Fibroblast of skin of right biceps (primary cell): ENCODE results near the gene TBC1D12.
"Not testable (repeated sequence)": the region's sequence is repeated elsewhere in the genome, so short reads cannot be mapped to it uniquely, and the experiment has no call there.

Experiments used
- DNase-seq: peaks from one replicate; pipeline ENCODE4 v3.0.0-alpha.2; 2013

The TBC1D12 gene

GRCh38 chr10:94402204-94402842 lies at the start of gene TBC1D12:
Gene TBC1D12 (plus strand): TSS chr10:94402541. CDS start chr10:94402614, 73 bp downstream.
- DNase-seq: peak; percentile 95

DNA sequence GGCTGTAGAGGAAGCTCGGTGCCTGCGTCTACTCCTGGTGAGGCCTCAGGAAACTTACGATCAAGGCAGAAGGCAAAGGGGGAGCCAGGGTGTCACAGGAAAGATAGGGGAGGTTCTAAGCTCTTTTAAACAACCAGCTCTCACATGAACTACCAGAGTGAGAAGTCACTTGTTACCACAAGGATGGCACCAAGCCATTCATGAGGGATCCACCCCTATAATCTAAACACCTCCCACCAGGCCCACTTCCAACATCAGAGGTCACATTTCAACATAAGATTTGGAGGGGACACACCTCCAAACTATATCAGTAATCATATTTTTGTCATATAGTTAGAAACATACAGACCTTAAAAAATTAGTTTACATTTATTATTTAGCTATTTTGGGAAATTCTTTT lies 49.0 kb upstream of the TBC1D12 start:
- DNase-seq: no peak

DNA sequence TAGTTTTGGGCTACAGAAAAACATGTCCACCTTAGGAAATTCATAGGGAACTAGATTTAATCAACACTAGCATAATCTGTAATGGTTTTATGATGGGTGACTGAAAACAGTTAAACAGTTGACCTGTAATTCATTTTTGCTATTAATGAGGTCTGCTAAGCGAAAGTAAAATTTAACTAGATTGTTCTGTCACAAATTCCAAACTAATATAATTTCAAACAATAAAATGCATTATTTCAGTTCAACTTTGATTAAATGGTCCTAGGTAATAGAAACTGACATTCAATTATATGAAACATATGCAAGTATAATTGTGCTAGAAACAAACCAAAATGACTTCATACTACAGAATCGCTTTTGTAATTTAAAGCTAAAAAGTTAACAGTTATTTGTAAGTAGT lies 46.5 kb upstream of the TBC1D12 start:
- DNase-seq: no peak

- no peak for DNase-seq
These were observed 45.1 kb upstream of the TBC1D12 start for GRCh38 chr10:94357193-94357592.

DNA sequence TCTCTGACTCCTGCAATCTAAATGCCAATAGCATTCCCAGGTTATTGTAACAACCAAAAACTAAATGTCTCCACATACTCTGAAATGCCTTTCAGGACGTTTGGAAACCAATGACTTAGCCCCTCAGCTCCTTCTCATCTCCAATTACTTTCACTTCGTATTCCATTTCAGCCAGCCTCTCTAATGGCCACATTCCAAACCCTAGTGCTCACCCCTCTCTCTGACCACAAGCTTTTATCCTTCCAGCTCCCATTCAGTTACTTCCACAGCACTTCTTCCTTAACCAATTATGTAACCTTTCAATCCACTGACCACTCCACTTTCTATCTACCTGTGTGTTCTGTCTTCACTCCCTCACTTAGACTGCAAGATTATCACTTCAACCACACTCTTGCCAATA lies 43.9 kb upstream of the TBC1D12 start:
- peak; percentile 93 for DNase-seq

GRCh38 chr10:94361171-94361794 lies 41.1 kb upstream of the TBC1D12 start:
- no peak for DNase-seq

DNA sequence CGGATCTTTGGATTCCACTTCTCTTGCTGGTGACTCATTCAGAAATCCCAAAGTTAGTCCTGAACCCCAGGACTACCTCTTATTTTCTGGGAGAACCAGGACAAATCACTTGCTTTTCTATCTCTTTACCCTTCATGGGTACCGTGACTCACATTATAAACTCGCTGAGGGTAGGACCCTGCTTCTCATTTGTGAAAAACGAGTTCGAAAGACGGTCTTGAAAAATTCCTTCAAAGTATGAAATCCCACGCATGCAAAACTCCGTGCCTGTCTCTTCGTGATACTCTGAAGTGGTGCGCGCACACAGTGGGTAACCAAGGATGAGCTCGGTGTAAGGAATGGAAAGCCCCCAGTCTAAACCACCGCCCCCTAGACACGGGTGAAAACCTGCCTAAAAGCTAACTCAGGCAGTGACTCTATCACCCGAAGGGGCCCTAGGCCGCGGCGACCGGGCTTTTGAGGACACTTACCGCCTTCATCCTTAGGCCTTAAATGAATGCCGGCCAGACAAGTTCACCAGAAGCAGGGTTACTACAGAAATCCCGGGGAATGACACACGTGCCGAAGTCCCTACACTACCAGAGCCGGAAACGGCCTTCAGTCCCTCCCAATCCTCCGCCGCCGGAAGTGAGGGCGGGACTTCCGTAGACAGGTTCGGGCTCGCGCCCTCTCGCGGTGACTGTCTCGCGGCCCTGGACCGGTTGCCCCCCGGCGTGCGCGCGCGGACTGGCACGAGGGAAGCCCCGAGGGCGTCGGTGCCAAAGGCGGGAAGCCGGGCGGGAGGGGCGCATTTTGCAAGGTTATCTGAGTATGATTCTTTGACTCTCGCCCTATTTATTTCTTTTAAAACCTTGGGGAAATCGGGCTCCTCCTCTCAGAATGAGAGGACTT lies 39.7 kb upstream of the TBC1D12 start, which contains the start of gene NOC3L:
Gene NOC3L (minus strand): TSS at position 580 of the 891 bp plus-strand sequence. CDS start 101 bp downstream, at position 479.
- peak; percentile 95 for DNase-seq

GRCh38 chr10:94363251-94363565 lies 39.1 kb upstream of the TBC1D12 start:
- no peak for DNase-seq

DNA sequence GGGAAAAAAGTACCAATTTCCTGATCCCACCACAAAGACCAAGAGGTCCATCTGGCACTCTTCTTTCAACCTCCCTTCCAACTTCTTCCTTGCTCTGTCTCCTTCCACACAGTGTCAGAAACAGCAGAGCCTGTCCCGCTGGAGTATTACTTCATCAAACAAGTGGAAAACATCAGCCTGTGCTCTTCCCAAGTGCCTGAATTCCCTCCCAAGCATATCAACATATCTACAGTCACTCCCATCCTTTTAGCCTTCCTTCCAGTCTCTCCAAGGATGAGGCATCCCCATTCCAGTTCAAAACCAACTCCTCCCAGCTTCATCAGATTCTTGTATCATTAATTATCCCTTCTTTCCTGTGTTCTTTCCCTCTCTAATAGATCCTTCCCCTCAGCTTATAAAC lies 37.9 kb upstream of the TBC1D12 start:
- no peak for DNase-seq

DNA sequence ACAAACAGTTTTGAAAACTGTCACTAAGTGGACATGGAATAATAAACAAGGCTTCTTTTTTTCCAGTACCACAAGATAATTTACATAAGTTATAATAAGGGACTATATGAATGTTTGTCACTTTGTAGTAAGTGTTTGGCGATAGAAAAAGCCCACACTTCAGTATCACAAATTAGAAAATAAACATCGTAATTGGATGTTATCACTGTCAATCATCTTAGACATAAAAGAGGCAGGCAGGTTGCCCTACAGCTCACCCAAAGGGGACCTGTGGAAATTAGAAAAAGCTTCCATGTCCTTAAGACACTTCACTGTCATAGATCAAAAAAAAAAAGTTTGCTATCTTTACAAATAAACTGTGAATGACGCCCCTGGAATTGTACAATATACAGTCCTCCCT lies 36.0 kb upstream of the TBC1D12 start:
- DNase-seq: no peak

DNA sequence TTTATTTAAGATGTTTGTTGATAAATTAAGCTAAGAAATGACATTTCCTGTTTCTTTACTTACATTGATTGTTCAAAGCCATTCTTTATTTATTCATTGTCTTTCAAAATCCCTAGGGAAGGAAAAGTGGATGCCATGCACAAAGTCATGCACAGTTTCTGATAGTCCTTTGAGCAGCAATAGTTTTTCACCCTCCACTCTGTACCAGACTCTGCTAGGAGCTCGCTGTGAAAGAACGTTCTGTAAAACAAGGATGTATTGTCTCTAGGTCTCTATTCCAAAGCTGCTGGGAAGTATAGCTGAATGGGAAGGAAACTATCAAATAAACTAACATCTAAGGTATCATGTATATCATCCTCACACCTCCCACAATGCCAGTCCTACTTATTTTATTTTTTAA lies 31.8 kb upstream of the TBC1D12 start:
- no peak for DNase-seq

GRCh38 chr10:94375374-94375773 lies 27.0 kb upstream of the TBC1D12 start:
- DNase-seq: no peak

DNA sequence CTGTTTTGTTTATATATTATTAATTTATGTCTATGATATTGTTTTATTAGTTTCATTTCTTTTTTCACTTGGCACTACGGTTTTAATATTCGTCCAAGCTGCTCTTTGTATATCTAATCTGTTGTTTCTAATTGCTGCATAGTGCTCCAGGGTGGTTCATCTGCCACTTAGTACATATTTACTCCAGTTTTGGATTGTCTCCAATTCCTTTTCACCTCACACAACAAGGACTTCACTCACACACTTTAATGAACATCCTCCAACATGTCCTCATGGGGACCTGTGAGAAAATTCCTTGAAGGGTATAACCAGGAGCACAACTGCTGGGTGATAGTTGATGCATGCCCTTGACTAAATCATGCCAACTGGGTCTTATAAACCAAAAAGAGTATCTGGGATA lies 25.5 kb upstream of the TBC1D12 start:
- no peak for DNase-seq

DNA sequence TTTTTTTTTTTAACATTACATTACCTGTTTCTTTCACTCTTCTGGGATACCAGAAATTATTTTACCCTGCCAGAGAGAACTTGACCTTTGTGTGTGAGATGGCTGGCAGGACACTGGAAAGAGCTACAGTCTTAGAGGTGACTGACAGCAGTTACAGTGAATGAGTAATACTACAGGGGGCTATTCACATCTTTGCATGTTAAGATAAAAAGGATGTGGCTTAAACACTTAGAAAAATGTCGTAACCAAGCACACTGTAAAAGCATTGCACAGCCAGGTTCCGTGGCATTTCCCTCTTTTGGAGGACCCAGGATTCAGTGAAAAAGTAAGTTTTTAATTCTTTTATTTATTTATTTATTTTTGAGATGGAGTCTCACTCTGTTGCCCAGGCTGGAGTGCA lies 18.8 kb upstream of the TBC1D12 start:
- DNase-seq: peak; percentile 33

DNA sequence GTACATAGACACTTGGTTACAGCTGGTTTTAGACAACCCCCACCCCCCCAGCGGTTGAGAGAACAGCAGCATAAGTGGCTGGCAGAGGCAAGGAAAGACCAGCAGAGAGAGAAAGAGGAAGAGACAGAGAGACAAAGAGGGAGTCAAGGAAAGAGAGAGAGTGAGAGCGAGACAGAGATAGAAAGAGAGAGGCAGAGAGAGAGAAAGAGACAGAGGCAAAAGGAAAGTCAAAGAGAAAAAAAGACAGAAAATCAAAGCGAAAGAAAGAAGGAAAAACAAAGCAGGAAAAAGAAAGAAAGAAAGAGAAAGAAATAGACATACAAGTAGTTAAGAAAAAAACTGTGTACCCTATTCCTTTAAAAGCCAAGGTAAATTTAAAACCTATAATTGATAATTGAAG lies 16.6 kb upstream of the TBC1D12 start:
- not testable (repeated sequence) for DNase-seq

- not testable (repeated sequence) for DNase-seq
These were observed 10.2 kb upstream of the TBC1D12 start for GRCh38 chr10:94392117-94392516.

DNA sequence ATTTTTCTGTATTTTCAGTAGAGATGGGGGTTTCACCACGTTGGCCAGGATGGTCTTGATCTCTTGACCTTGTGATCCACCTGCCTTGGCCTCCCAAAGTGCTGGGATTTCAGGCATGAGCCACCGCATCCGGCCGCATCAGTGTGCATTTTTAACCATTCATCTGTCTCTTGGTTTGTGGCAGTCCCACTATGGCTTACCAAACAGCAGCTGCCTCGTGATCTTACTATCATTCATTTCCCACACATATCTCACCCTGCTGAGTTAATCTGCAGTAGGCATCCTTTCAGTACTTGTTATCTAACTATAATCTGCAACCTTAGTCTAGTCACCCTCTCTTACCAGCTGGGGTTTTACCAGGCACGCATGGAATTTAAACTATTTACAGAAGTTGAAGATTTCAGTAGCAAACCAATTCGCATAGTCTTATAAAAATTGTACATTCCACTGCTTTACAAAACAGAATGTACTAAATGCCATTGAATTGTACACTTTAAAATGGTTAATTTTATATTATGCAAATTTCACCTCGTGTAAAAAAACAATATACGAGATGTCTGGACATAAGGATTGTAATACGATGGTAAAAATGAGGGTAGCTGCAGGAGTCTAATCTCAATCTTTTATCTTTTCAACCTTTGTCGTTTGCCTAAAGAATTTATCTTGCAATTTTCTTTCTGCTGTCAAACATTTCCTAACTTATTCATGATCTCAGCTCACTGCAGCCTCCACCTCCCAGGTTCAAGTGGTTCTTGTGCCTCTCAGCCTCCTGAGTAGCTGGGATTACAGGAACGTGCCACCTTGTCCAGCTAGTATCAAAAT lies 4.6 kb upstream of the TBC1D12 start:
- peak; percentile 42 for DNase-seq

DNA sequence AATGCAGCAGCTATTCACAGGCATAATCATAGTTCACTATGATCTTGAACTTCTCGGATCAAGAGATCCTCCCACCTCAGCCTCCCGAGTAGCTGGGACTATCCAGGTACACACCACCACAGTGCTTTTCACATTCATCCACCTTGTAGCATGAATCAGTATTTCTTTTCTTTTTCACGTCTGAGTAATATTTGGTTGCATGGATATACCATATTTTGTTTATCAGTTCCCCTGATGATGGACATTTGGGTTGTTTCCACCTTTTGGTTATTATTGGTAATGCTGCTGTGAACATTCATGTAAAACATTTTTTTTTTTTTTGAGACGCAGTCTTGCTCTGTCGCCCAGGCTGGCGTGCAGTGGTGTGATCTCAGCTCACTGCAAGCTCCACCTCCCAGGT lies 3.6 kb upstream of the TBC1D12 start:
- no peak for DNase-seq

DNA sequence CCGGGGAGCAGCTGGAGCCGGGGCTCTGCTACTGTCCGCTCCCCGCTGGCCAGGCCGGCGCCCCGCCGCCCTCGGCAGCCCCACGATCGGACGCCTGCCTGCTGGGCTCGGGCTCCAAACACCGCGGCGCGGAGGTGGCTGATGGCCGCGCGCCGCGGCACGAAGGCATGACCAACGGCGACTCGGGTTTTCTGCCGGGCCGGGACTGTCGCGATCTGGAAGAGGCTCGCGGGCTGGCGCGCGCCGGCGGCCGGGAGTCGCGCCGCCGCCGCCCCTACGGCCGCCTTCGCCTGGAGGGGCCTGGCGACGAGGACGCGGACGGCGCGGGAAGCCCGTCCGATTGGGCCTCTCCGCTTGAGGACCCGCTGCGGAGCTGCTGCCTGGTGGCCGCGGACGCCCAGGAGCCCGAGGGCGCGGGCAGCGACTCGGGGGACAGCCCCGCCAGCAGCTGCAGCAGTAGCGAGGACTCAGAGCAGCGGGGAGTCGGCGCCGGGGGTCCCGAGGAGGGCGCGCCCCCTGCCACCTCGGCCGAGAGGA lies 570 bp downstream of the TBC1D12 start:
- DNase-seq: peak; percentile 45

DNA sequence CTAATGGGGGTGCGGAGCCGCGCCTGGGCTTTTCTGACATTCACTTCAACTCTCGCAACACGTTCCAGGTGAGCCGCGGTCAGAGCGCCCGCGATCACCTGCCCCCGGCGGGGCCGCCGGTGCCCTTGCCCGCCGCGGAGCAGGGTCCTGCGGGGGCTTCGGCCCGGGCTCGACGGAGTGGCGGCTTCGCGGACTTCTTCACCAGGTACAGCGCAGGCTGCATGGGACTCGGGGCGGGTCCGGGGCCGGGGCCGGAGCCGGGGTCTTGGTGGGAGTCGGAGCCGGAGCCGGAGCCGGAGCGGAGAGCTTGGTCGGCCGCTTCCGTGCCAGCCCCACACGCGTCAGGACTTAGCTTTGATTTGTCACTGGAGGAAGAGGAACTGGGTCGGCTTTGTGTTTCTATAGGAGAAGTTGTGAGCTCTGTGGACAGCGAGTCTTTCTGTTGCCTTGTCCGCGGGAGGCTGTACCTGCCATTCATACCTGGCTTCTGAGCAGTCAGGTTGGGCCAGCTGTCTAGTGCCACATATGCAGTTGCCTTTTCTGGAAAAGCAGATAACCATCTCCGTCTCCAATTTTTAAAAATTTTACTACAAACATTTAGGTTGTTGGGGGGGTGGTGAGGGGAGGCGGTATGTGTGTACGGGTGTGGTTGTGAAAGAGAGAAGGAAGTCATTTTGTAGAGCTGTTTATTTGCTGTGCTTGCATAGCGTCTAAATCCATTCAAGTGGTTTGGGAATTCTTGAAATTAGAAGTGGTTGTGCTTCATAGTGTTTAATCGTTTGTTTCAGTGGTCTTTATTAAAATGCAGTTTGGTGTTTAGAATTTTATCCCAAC lies 1.3 kb downstream of the TBC1D12 start:
- DNase-seq: peak; percentile 65

DNA sequence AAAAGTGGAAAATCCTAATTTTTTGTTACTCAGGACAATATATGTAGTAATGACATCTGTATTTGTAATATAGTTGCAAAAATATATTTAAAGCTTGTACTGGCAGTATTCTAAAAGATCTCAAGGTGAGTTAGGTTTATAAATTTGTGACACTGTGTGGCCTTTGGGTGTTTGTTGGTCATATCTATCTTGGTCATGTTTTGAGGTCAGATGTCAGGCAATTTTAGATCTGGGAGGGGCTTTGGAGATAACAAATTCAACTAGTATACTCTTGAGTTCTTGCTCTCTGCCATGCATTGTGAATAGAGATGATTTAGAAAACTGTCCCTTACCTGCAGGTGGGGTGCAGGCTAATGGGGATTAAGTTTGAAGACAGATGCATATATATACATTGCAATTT lies 3.1 kb downstream of the TBC1D12 start:
- no peak for DNase-seq

- DNase-seq: no peak
These were observed 5.3 kb downstream of the TBC1D12 start for GRCh38 chr10:94407668-94408067.
